HG03460 (cell line): ENCODE results near the gene LAMB1.
"Not testable (repeated sequence)": the region's sequence is repeated elsewhere in the genome, so short reads cannot be mapped to it uniquely, and the experiment has no call there.

Source experiments
- ATAC-seq: cut with Tn5 transposase; IDR thresholded peaks from one replicate; pipeline ENCODE4 v1.9.1; 2021; ENCODE audit not compliant: unreplicated experiment

LAMB1 gene

GRCh38 chr7:107973861-107974260 lies 29.1 kb downstream of the LAMB1 start:
- no peak for ATAC-seq

- ATAC-seq: no peak
Measured at GRCh38 chr7:107972941-107973376, 30.0 kb downstream of the LAMB1 start.

- no peak for ATAC-seq
Measured at GRCh38 chr7:107972075-107972482, 30.9 kb downstream of the LAMB1 start.

GRCh38 chr7:107971613-107972012 lies 31.3 kb downstream of the LAMB1 start:
- ATAC-seq: no peak

GRCh38 chr7:107971100-107971499 lies 31.9 kb downstream of the LAMB1 start:
- ATAC-seq: no peak

GRCh38 chr7:107969856-107970255 lies 33.1 kb downstream of the LAMB1 start:
- ATAC-seq: no peak

- no peak for ATAC-seq
Measured at GRCh38 chr7:107968449-107968848, 34.5 kb downstream of the LAMB1 start.

- no peak for ATAC-seq
Measured at GRCh38 chr7:107967420-107967819, 35.5 kb downstream of the LAMB1 start.

- ATAC-seq: no peak
Measured at GRCh38 chr7:107966711-107967110, 36.2 kb downstream of the LAMB1 start.

GRCh38 chr7:107964510-107964909 lies 38.5 kb downstream of the LAMB1 start:
- no peak for ATAC-seq

- no peak for ATAC-seq
Measured at GRCh38 chr7:107962817-107963216, 40.1 kb downstream of the LAMB1 start.

GRCh38 chr7:107961405-107961804 lies 41.6 kb downstream of the LAMB1 start:
- no peak for ATAC-seq

GRCh38 chr7:107960272-107960671 lies 42.7 kb downstream of the LAMB1 start:
- no peak for ATAC-seq

- ATAC-seq: no peak
Measured at GRCh38 chr7:107959527-107959898, 43.4 kb downstream of the LAMB1 start.

GRCh38 chr7:107958764-107959526 lies 44.0 kb downstream of the LAMB1 start:
- no peak for ATAC-seq

GRCh38 chr7:107957436-107957835 lies 45.5 kb downstream of the LAMB1 start:
- no peak for ATAC-seq

GRCh38 chr7:107956950-107957349 lies 46.0 kb downstream of the LAMB1 start:
- ATAC-seq: not testable (repeated sequence)

- ATAC-seq: no peak
Measured at GRCh38 chr7:107955394-107955793, 47.6 kb downstream of the LAMB1 start.

- ATAC-seq: no peak
Measured at GRCh38 chr7:107953924-107954303, 49.0 kb downstream of the LAMB1 start.

- ATAC-seq: no peak
Measured at GRCh38 chr7:107953265-107953923, 49.6 kb downstream of the LAMB1 start.

- ATAC-seq: no peak
Measured at GRCh38 chr7:107951896-107952295, 51.1 kb downstream of the LAMB1 start.

GRCh38 chr7:107951172-107951787 lies 51.7 kb downstream of the LAMB1 start:
- no peak for ATAC-seq
